MM.1S (cell line): ENCODE measurements around the gene EPHX1.

Source experiments
- DNase-seq: peaks from one replicate; pipeline ENCODE4 v3.0.0-alpha.2; 2015
- H2AFZ ChIP-seq: fragments of 300-600 bp; sonication (generic); 2 replicates; pipeline ENCODE4 v1.6.0; 2016; ENCODE audit warnings: antibody characterized with exemption, low read length
- H3F3A ChIP-seq: fragments of 300-600 bp; sonication (generic); 2 replicates; pipeline ENCODE4 v1.6.1; 2016; ENCODE audit warnings: mild to moderate bottlenecking, antibody characterized with exemption, low read length, moderate library complexity, mixed read lengths; ENCODE audit not compliant: insufficient read depth
- H3K27ac ChIP-seq: fragments of 300-600 bp; sonication (generic); 2 replicates; pipeline ENCODE4 v1.5.1; 2016; ENCODE audit warnings: mild to moderate bottlenecking, low read length
- H3K27me3 ChIP-seq: fragments of 300-600 bp; sonication (generic); replicated peaks from 2 replicates; pipeline ENCODE4 v1.6.0; 2016; ENCODE audit warnings: low read length; ENCODE audit not compliant: insufficient read depth
- H3K36me3 ChIP-seq: fragments of 300-600 bp; sonication (generic); replicated peaks from 2 replicates; pipeline ENCODE4 v1.6.1; 2016; ENCODE audit warnings: mild to moderate bottlenecking, low read length, mixed read lengths; ENCODE audit not compliant: insufficient read depth
- H3K4me1 ChIP-seq: fragments of 300-600 bp; sonication (generic); 2 replicates; pipeline ENCODE4 v1.6.1; 2016; ENCODE audit warnings: low read length, mixed read lengths
- H3K4me2 ChIP-seq: fragments of 300-600 bp; sonication (generic); 2 replicates; pipeline ENCODE4 v1.6.0; 2016; ENCODE audit warnings: low read depth, low read length
- H3K4me3 ChIP-seq: fragments of 300-600 bp; sonication (generic); 2 replicates; pipeline ENCODE4 v1.5.1; 2016; ENCODE audit warnings: low read length, mixed read lengths
- H3K79me2 ChIP-seq: fragments of 300-600 bp; sonication (generic); 2 replicates; pipeline ENCODE4 v1.6.1; 2016; ENCODE audit warnings: mixed run types, low read length, mixed read lengths
- H3K9ac ChIP-seq: fragments of 300-600 bp; sonication (generic); 2 replicates; pipeline ENCODE4 v1.6.1; 2016; ENCODE audit warnings: low read length, mixed read lengths
- H3K9me2 ChIP-seq: fragments of 300-600 bp; sonication (generic); replicated peaks from 2 replicates; pipeline ENCODE4 v1.6.1; 2016; ENCODE audit warnings: mild to moderate bottlenecking, low read length, mixed read lengths; ENCODE audit not compliant: insufficient read depth
- H3K9me3 ChIP-seq: fragments of 300-600 bp; sonication (generic); replicated peaks from 2 replicates; pipeline ENCODE4 v1.6.1; 2016; ENCODE audit warnings: mild to moderate bottlenecking, low read length, mixed read lengths; ENCODE audit not compliant: insufficient read depth
- H4K20me1 ChIP-seq: fragments of 300-600 bp; sonication (generic); 2 replicates; pipeline ENCODE4 v1.6.1; 2016; ENCODE audit warnings: mild to moderate bottlenecking, low read length, moderate library complexity, mixed read lengths; ENCODE audit not compliant: insufficient read depth
- CTCF ChIP-seq: fragments of 300-600 bp; sonication (generic); IDR thresholded peaks from 2 replicates; pipeline ENCODE4 v1.5.1; 2016; ENCODE audit warnings: antibody characterized with exemption, low read length, mixed read lengths
- EZH2 ChIP-seq: fragments of 300-600 bp; sonication (generic); optimal IDR thresholded peaks from 2 replicates; pipeline ENCODE3; 2017; ENCODE audit warnings: low read depth, mild to moderate bottlenecking, antibody characterized with exemption, low read length, mixed read lengths
- EZH2phosphoT487 ChIP-seq: fragments of 300-600 bp; sonication (generic); IDR thresholded peaks from 2 replicates; pipeline ENCODE4 v1.6.1; 2018; ENCODE audit warnings: antibody characterized with exemption, low read length

EPHX1 gene

DNA sequence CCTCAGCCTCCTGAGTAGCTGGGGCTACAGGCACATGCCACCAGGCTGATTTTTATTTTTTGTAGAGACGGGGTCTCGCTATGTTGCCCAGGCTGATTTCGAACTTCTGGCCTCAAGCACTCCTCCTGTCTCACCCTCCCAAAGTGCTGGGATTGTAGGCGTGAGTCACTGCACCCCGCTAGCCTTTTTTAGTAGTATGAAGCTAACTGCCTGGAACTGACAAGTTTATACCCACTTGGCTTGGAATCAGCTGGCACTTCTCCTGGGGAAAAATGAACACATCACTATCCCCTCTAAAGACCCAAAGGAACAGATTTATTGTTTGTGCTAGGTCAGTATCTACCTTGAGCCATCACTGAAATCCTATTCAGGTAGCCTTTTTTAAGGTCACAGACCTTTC lies 53.2 kb downstream of the EPHX1 start:
- Histone ChIP-seq H3K27me3 (no peaks in the 10 kb centered on the region), H2AFZ (no peak overlapping the region), H3K4me1 (no peaks in the 10 kb centered on the region), H3F3A (no peaks in the 10 kb centered on the region; the same call in 1 of the 2 replicates), H3K9ac (no peak overlapping the region), H3K9me2 (no peaks in the 10 kb centered on the region), H3K4me2 (no peak overlapping the region), H3K79me2 (peaks cover 88% of the 10 kb centered on the region), H3K4me3 (no peak overlapping the region), H3K27ac (no peak overlapping the region), H3K9me3 (no peaks in the 10 kb centered on the region), H3K36me3 (peaks cover 35% of the 10 kb centered on the region), H4K20me1 (no peaks in the 10 kb centered on the region)
- TF ChIP-seq CTCF (no peak), EZH2phosphoT487 (no peak), EZH2 (no peak)
- DNase-seq, result no peak

DNA sequence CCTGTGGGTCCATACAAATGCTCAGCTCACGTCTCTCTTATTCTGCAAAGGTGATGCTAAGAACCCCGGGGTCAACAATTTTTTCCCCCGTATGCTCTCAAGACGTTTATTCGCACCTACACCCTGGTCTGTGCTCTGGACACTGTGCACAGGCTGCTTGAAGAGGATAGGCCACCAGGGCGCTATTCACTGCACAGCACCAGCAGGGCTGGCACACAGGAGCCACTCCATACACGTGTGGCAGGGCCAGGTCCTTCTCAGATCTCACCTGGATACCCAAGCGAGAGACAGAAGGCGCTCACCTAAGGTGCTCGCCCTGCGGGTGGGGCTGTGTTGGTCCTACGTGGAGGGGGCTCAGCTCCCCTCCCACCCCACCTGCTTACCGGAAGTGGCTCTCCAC lies 55.6 kb downstream of the EPHX1 start:
- Histone ChIP-seq H2AFZ (no peak overlapping the region), H4K20me1 (no peaks in the 10 kb centered on the region), H3K4me3 (no peak overlapping the region), H3K36me3 (peaks cover 36% of the 10 kb centered on the region), H3K27me3 (no peaks in the 10 kb centered on the region), H3K4me1 (no peaks in the 10 kb centered on the region), H3K9ac (no peak overlapping the region), H3K79me2 (peaks cover 83% of the 10 kb centered on the region), H3F3A (no peaks in the 10 kb centered on the region), H3K4me2 (no peak overlapping the region), H3K9me2 (no peaks in the 10 kb centered on the region), H3K9me3 (no peaks in the 10 kb centered on the region), H3K27ac (no peak overlapping the region)
- TF ChIP-seq CTCF (no peak), EZH2 (no peak), EZH2phosphoT487 (no peak)
- DNase-seq, result no peak

DNA sequence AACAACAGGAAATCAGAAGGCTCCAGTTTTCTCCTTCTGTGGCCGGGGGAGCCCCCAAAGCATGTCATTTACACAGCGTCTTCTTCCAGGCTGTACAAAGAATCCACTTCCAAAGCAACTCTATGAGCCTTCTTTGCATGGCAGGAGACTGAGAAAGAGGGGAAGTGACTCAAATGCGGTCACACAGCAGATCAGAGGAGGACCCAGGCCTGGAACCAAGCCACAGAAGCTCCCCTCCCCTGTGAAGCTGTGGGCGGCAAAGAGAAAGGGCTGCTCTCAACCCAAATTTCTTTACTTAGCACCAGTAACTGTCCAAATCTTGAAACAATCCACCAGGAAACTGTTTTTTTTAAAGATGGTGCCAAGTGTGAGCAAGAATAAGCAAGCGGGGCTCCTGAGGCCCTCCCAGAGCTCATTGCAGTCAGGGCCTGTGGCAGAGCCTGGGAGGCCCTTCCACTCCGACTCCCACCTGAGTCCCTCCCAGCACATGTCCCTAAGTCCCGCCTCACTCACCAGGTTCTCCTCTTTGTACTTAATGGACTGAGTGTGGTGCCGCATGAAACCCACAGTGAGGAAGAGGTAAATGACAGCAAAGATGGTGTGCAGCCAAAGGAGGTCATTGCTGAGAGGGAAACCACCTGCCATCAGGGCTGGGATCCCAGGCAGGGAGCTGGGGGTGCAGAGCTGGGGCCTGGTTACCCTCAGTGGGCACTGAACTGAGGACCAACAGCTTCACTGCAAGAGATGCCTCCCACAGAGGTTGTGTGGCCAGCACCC lies 56.3 kb downstream of the EPHX1 start:
- Histone ChIP-seq H2AFZ (no peak overlapping the region), H3F3A (no peaks in the 10 kb centered on the region), H3K9ac (no peak overlapping the region), H3K9me2 (no peaks in the 10 kb centered on the region), H3K36me3 (peaks cover 41% of the 10 kb centered on the region), H3K9me3 (no peaks in the 10 kb centered on the region), H4K20me1 (no peaks in the 10 kb centered on the region), H3K4me3 (no peak overlapping the region), H3K27ac (no peak overlapping the region), H3K27me3 (no peaks in the 10 kb centered on the region), H3K4me1 (no peaks in the 10 kb centered on the region), H3K79me2 (peaks cover 83% of the 10 kb centered on the region), H3K4me2 (no peak overlapping the region)
- TF ChIP-seq EZH2phosphoT487 (no peak), EZH2 (no peak), CTCF (no peak)
- no peak for DNase-seq
